Measurements from ENCODE around the gene ADNP. TPM values are rescaled to one million over a fixed set of nuclear protein-coding genes. Genes with fewer than 3 reads are reported as not detected.

ADNP gene
- total and polyA plus RNA-seq, 10 of the 15 experiments (the other 5 are each of a cell fraction or from before 2014, with no cell fraction given), result 23.0 to 74.4 (median 34.9) TPM

GRCh38 chr20:50872560-50873425 is 58.4 kb downstream of the ADNP start (continued):
- TF ChIP-seq SKIL (IDR thresholded peaks at IDR 0.05; ENCODE audit: low read depth, poor library complexity, severe bottlenecking) (no peak), MLLT1 (IDR thresholded peaks at IDR 0.05) (no peak), MTA2 (IDR thresholded peaks at IDR 0.05; ENCODE audit: low read depth) (no peak), GABPA (IDR thresholded peaks at IDR 0.05; ENCODE audit: low read depth) (no peak)

- ChIA-PET RAD21 (ENCODE audit: unreplicated experiment) (no interaction called here), POLR2A (no interaction called here), CTCF (no interaction called here), SMC1A (ENCODE audit: uncharacterized antibody, unreplicated experiment) (interaction anchor here (0.6 to 1.3 kb wide), 2 partner anchors 58 to 61 kb away, joined by 3 to 4 read pairs; no protein-coding TSS in a partner anchor)
- DNase-seq (ENCODE audit: low read depth, low spot score), result no peak
- no TSS peak for BruUV-seq (replicated peaks)
- FAIRE-seq, result no peak
- Histone ChIP-seq H3K9ac (ENCODE audit: control insufficient read depth, insufficient read depth, low read length) (no peak overlapping the region), H3K79me2 (ENCODE audit: control insufficient read depth, insufficient read depth, low read length) (no peaks in the 10 kb centered on the region; the same call in 1 of the 2 replicates), H4K20me1 (ENCODE audit: control insufficient read depth, insufficient read depth) (no peaks in the 10 kb centered on the region), H3K4me3 (no peak overlapping the region), H3K36me3 (ENCODE audit: control insufficient read depth in 2 of 2, insufficient read depth in 2 of 2, low read length in 1 of 2) (peaks cover 0 to 7% of the 10 kb centered on the region in 2 experiments; a peak in 1 of 4 replicates), H3K4me1 (ENCODE audit: control insufficient read depth, insufficient read depth, low read length) (no peaks in the 10 kb centered on the region), H2AFZ (ENCODE audit: control insufficient read depth, low read depth, low read length) (no peak overlapping the region), H3K27ac (ENCODE audit: control insufficient read depth, insufficient read depth) (no peak overlapping the region), H3K4me2 (ENCODE audit: control insufficient read depth, insufficient read depth) (no peak overlapping the region), H3K9me3 (replicated peaks; ENCODE audit: control insufficient read depth, insufficient read depth, low read length) (no peaks in the 10 kb centered on the region), H3K27me3 (replicated peaks in 1 of 2; ENCODE audit: control insufficient read depth in 2 of 2, insufficient read depth in 2 of 2, low read length in 1 of 2) (no peaks in the 10 kb centered on the region)
- WGBS (ENCODE audit: insufficient coverage, insufficient replicate concordance, low lambda C conversion rate, missing lambda C conversion rate), result 94% methylated on average over 19 of the region's 19 CpGs
- in situ Hi-C loops (cut with MboI) (no loop called here), intact Hi-C loops (cut with micrococcal nuclease; ENCODE audit: unreplicated experiment) (no loop called here)
- no peak for ATAC-seq
- no peak for TF ChIP-seq SMAD1 (IDR thresholded peaks at IDR 0.05; ENCODE audit: low read depth, partially characterized antibody)
- no peak for TF ChIP-seq ETV6 (conservative IDR thresholded peaks at IDR 0.05 in 1 of 2, IDR thresholded peaks at IDR 0.05 in 1 of 2; ENCODE audit: borderline replicate concordance in 1 of 2, low read depth in 1 of 2)
- TF ChIP-seq EP300 (IDR thresholded peaks at IDR 0.05; ENCODE audit: borderline replicate concordance in 1 of 2, control insufficient read depth in 1 of 2, low read depth in 2 of 2, low read length in 2 of 2), result no peak
- TF ChIP-seq CBFB (IDR thresholded peaks at IDR 0.05; ENCODE audit: low read depth), result no peak
- no peak for TF ChIP-seq ZZZ3 (IDR thresholded peaks at IDR 0.05; ENCODE audit: control insufficient read depth, insufficient read length, low read depth)
- TF ChIP-seq WRNIP1 (IDR thresholded peaks at IDR 0.05; ENCODE audit: borderline replicate concordance, low read depth, low read length), result no peak
- TF ChIP-seq ELK1 (IDR thresholded peaks at IDR 0.05; ENCODE audit: low read depth, low read length), result no peak
- no peak for TF ChIP-seq SRF (IDR thresholded peaks at IDR 0.05; ENCODE audit: low read depth in 2 of 2, low read length in 2 of 2)
- no peak for TF ChIP-seq TBL1XR1 (IDR thresholded peaks at IDR 0.05; ENCODE audit: low read depth, low read length)
- TF ChIP-seq ESRRA (IDR thresholded peaks at IDR 0.05; ENCODE audit: low read length), result no peak
- no peak for TF ChIP-seq RELA (IDR thresholded peaks at IDR 0.05; ENCODE audit: borderline replicate concordance, partially characterized antibody)
Measured at GRCh38 chr20:50870561-50871161, 60.6 kb downstream of the ADNP start.

All from GM12878 (cell line).